Astrocyte (in vitro differentiated cells and primary cell): Measurements from ENCODE around the gene BANP.
"Not testable (repeated sequence)": the region's sequence is repeated elsewhere in the genome, so short reads cannot be mapped to it uniquely, and the experiment has no call there.

Experiments
- EZH2 ChIP-seq: IDR thresholded peaks from 2 replicates; pipeline ENCODE4 v1.6.1; 2012; ENCODE audit warnings: mild to moderate bottlenecking, low read length, inconsistent platforms; ENCODE audit not compliant: insufficient read depth
- TF ChIP-seq, protein P1 (sequence below): IDR thresholded peaks from 2 replicates; pipeline ENCODE4 v1.5.1; 2011; ENCODE audit warnings: low read depth, mild to moderate bottlenecking, inconsistent platforms, low read length, moderate library complexity; ENCODE audit not compliant: insufficient read depth

DNA sequence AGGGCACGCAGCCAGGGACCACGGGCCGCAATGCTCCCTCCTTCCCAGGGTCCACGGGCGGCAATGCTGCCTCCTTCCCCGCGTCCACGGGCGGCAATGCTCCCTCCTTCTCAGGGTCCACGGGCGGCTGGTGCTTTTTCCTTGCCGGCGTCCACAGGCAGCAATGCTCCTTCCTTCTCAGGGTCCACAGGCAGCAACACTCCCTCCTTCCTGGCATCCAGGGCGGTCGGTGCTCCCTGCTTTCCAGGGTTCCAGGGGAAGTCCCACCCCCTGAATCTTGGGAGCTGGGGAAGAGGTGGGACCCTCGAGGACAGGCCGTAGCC is 143.0 kb downstream of the BANP start:
- TF ChIP-seq, protein P1, sequence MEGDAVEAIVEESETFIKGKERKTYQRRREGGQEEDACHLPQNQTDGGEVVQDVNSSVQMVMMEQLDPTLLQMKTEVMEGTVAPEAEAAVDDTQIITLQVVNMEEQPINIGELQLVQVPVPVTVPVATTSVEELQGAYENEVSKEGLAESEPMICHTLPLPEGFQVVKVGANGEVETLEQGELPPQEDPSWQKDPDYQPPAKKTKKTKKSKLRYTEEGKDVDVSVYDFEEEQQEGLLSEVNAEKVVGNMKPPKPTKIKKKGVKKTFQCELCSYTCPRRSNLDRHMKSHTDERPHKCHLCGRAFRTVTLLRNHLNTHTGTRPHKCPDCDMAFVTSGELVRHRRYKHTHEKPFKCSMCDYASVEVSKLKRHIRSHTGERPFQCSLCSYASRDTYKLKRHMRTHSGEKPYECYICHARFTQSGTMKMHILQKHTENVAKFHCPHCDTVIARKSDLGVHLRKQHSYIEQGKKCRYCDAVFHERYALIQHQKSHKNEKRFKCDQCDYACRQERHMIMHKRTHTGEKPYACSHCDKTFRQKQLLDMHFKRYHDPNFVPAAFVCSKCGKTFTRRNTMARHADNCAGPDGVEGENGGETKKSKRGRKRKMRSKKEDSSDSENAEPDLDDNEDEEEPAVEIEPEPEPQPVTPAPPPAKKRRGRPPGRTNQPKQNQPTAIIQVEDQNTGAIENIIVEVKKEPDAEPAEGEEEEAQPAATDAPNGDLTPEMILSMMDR = not testable (repeated sequence)
- not testable (repeated sequence) for TF ChIP-seq EZH2
